Measurements from ENCODE around the gene ERCC6L.

The ERCC6L gene

DNA sequence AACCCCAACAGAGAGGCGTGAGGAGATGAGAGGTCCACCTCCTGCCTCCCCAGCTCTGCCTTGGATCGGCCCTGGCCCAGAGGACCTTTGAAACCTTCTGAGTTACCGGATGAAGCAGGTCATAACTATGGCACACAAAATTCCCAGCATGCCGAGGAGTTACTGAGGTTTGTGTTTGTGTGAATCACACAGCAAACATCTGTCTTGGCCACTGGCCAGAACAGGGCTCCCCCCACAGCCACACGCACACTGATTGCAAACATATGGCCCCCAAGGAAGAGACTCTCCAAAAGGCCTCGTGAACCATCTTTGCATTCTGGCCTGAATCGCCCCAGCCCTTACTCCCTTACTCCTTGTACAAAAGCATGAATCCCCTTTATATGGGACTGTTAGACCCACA, 19.3 kb upstream of the ERCC6L start:
- Histone ChIP-seq H3K36me3 (no peaks in the 10 kb centered on the region), H3K4me3 (ENCODE audit: low read depth, low read length) (no peak overlapping the region), H3K27me3 (ENCODE audit: insufficient read depth, low read depth, severe bottlenecking) (no peaks in the 10 kb centered on the region), H3K9me3 (ENCODE audit: severe bottlenecking) (no peaks in the 10 kb centered on the region), H3K27ac (no peak overlapping the region)
- TF ChIP-seq CTCF (IDR thresholded peaks at IDR 0.05; ENCODE audit: low read depth, low read length) = no peak
- DNase-seq = no peak

- H3K4me3 ChIP-seq (ENCODE audit: low read depth, low read length) = no peak overlapping the region
- H3K27me3 ChIP-seq (ENCODE audit: insufficient read depth, low read depth, severe bottlenecking) = no peaks in the 10 kb centered on the region
- H3K27ac ChIP-seq = no peak overlapping the region
- H3K9me3 ChIP-seq (ENCODE audit: severe bottlenecking) = no peaks in the 10 kb centered on the region
- no peak for DNase-seq
- TF ChIP-seq CTCF (IDR thresholded peaks at IDR 0.05; ENCODE audit: low read depth, low read length) = no peak
- H3K36me3 ChIP-seq = no peaks in the 10 kb centered on the region
These were observed 17.0 kb upstream of the ERCC6L start for GRCh38 chrX:72255864-72256263.

DNA sequence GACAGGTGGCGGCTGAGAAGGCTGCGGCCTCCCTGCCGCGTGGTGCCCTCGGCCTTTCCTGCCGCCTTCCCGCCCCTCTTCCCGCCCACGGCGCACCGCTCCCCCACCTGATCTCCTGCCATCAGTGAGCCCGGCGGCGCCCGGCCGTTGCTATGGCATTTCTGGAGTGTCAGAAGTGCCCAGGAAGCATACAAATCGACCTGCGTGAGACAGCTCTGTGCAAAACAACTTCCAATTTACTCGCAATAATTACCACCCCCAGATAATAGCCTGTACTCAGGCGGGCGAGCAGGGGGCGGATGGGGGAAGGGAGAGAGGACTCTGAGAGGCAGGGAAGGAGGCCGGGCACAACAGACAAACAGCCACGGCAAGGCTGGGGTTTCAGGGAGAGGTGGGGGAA, 16.6 kb upstream of the ERCC6L start:
- no peak for DNase-seq
- no peak overlapping the region for H3K27ac ChIP-seq
- H3K36me3 ChIP-seq = no peaks in the 10 kb centered on the region
- TF ChIP-seq CTCF (IDR thresholded peaks at IDR 0.05; ENCODE audit: low read depth, low read length) = no peak
- H3K9me3 ChIP-seq (ENCODE audit: severe bottlenecking) = no peaks in the 10 kb centered on the region
- no peaks in the 10 kb centered on the region for H3K27me3 ChIP-seq (ENCODE audit: insufficient read depth, low read depth, severe bottlenecking)
- H3K4me3 ChIP-seq (ENCODE audit: low read depth, low read length) = no peak overlapping the region

GRCh38 chrX:72254816-72255215, 16.0 kb upstream of the ERCC6L start:
- DNase-seq = no peak
- Histone ChIP-seq H3K4me3 (ENCODE audit: low read depth, low read length) (no peak overlapping the region), H3K27me3 (ENCODE audit: insufficient read depth, low read depth, severe bottlenecking) (no peaks in the 10 kb centered on the region), H3K27ac (no peak overlapping the region), H3K36me3 (no peaks in the 10 kb centered on the region), H3K9me3 (ENCODE audit: severe bottlenecking) (no peaks in the 10 kb centered on the region)
- TF ChIP-seq CTCF (IDR thresholded peaks at IDR 0.05; ENCODE audit: low read depth, low read length) = no peak

- H3K9me3 ChIP-seq (ENCODE audit: severe bottlenecking) = no peaks in the 10 kb centered on the region
- H3K4me3 ChIP-seq (ENCODE audit: low read depth, low read length) = no peak overlapping the region
- DNase-seq = no peak
- no peak for TF ChIP-seq CTCF (IDR thresholded peaks at IDR 0.05; ENCODE audit: low read depth, low read length)
- H3K27ac ChIP-seq = no peak overlapping the region
- no peaks in the 10 kb centered on the region for H3K36me3 ChIP-seq
- H3K27me3 ChIP-seq (ENCODE audit: insufficient read depth, low read depth, severe bottlenecking) = no peaks in the 10 kb centered on the region
These were observed 14.9 kb upstream of the ERCC6L start for GRCh38 chrX:72253686-72254085.

DNA sequence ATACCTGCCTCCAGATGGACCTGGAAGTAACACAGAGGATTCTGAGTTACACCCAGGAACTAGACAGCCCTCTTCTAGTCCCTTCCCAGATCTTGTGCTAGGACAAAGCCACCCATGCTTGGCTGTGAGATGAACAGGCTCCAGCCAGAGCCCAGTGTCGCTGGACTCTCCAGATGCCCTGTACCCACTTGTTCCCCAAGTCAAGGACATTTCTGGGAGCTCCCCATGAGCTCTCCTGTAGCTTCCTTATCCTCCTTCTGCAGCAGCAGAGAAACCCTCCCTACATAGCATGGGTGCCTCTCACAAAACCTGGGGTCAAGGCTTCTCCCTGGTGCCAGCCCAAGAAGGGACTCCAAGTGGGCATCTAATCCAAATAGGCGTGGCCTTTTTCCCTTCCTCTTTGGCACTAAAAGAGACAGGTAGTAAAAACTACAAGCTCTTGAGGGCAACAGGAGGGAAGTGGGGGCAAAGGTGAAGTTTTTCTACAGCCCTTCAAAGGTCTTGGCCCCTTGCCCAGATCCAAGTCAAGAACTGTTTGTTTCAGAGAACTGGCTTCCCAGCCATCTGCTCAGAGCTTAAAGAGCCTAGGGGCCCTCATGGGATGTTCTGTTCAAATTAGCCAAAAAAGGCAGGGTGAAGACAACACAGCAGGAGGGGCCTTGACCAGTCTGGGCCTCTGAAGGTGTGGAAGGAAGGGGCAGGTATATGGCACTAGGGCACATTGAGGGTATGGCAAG, 8.5 kb upstream of the ERCC6L start:
- Histone ChIP-seq H3K27ac (no peak overlapping the region), H3K27me3 (ENCODE audit: insufficient read depth, low read depth, severe bottlenecking) (no peaks in the 10 kb centered on the region), H3K4me3 (ENCODE audit: low read depth, low read length) (no peak overlapping the region), H3K9me3 (ENCODE audit: severe bottlenecking) (no peaks in the 10 kb centered on the region), H3K36me3 (no peaks in the 10 kb centered on the region)
- TF ChIP-seq CTCF (IDR thresholded peaks at IDR 0.05; ENCODE audit: low read depth, low read length) = no peak
- DNase-seq = no peak

All from WERI-Rb-1 (cell line).